Measurements from ENCODE around the gene CDAN1.

DNA sequence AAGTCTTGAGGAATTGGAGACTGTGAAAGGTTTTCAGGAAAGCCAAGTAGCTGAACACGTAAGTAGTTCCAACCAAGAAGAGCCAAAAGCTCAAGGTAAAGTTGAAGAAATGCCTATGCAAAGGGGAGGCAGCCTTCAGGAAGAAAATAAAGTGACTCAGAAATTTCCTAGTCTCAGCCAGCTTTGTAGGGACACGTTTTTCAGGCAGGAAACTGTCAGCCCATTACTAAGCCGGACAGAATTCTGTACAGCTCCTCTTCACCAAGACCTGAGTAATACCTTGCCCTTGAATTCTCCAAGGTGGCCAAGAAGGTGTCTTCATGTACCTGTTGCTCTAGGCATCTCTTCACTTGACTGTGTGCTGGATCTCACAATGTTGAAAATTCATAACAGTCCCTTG, 48.6 kb downstream of the CDAN1 start:
- TF ChIP-seq, protein P1, sequence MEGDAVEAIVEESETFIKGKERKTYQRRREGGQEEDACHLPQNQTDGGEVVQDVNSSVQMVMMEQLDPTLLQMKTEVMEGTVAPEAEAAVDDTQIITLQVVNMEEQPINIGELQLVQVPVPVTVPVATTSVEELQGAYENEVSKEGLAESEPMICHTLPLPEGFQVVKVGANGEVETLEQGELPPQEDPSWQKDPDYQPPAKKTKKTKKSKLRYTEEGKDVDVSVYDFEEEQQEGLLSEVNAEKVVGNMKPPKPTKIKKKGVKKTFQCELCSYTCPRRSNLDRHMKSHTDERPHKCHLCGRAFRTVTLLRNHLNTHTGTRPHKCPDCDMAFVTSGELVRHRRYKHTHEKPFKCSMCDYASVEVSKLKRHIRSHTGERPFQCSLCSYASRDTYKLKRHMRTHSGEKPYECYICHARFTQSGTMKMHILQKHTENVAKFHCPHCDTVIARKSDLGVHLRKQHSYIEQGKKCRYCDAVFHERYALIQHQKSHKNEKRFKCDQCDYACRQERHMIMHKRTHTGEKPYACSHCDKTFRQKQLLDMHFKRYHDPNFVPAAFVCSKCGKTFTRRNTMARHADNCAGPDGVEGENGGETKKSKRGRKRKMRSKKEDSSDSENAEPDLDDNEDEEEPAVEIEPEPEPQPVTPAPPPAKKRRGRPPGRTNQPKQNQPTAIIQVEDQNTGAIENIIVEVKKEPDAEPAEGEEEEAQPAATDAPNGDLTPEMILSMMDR (conservative IDR thresholded peaks at IDR 0.05 in 1 of 2, IDR thresholded peaks at IDR 0.05 in 1 of 2; ENCODE audit: extremely low read depth in 1 of 2, insufficient read depth in 1 of 2, low read depth in 1 of 2, low read length in 2 of 2) = no peak
- TF ChIP-seq EZH2 (IDR thresholded peaks at IDR 0.05; ENCODE audit: borderline replicate concordance, low read length) = no peak

All from mammary epithelial cell (primary cell).